K562 (cell line): Measurements from ENCODE around the gene CYFIP2. TPM values are rescaled to one million over a fixed set of nuclear protein-coding genes. Genes with fewer than 3 reads are reported as not detected.

Source experiments
- ATAC-seq: fragments of 200-7000 bp; cut with Tn5 transposase; 3 replicates; pipeline ENCODE4 v1.9.1; 2020; ENCODE audit warnings: moderate library complexity
- BruUV-seq: library from RNA; stranded (reverse); fragments of 400-500 nt; replicated peaks from 2 replicates; lab custom pipeline; 2021; lab: Mats Ljungman, UMichigan
- CTCF ChIA-PET: fragments of 300-600 bp; formaldehyde crosslinking; extraction: SDS; loops from one replicate; lab custom pipeline; 2021; ENCODE audit warnings: low intra/inter-chr PET ratio; lab: Yijun Ruan, JAX
- POLR2A ChIA-PET: fragments of 300-600, 350-650 bp; sonication (Branson Sonifier 250); formaldehyde crosslinking; extraction: SDS; loops from one replicate; lab custom pipeline; 2021; ENCODE audit warnings: antibody characterized with exemption, inconsistent platforms; lab: Yijun Ruan, JAX
- DNase-seq, 4 experiments: peaks; one replicate each; pipeline versions ENCODE4 v3.0.0 to v3.0.0-alpha.2; 2011 to 2018; ENCODE audit warnings: low spot score in 3 of 4, mixed read lengths in 3 of 4; ENCODE audit errors: extremely low read depth in 1 of 4
- FAIRE-seq: peaks from 2 replicates; lab custom pipeline; 2011; peaks lifted over from hg19 to GRCh38; lab: Jason Lieb, UNC
- H2AFZ ChIP-seq: 2 replicates; pipeline ENCODE4 v1.6.0; 2011; ENCODE audit warnings: low read depth, low read length, control low read depth, inconsistent platforms
- H3K27ac ChIP-seq: fragments of 200-600 bp; 3 replicates; pipeline ENCODE4 v1.8.0; 2011; ENCODE audit warnings: low read depth, mild to moderate bottlenecking, control low read depth, inconsistent platforms, low read length, moderate library complexity, mixed read lengths; ENCODE audit errors: extremely low read depth
- H3K27me3 ChIP-seq, 2 experiments: fragments of 300-600 bp in 1 of 2; 2 replicates in 1 of 2; 3 replicates in 1 of 2; pipeline versions ENCODE4 v1.6.0 to v1.8.0; 2011; ENCODE audit warnings: inconsistent platforms in 2 of 2, low read length in 2 of 2, mild to moderate bottlenecking in 1 of 2, mixed read lengths in 1 of 2, moderate library complexity in 1 of 2; ENCODE audit not compliant: control insufficient read depth in 2 of 2, insufficient read depth in 2 of 2
- H3K36me3 ChIP-seq: fragments of 300-600 bp; 3 replicates; pipeline ENCODE4 v1.8.0; 2011; ENCODE audit warnings: mild to moderate bottlenecking, low read length, inconsistent platforms; ENCODE audit not compliant: control insufficient read depth, insufficient read depth
- H3K4me1 ChIP-seq, 2 experiments: fragments of 200-600 bp in 1 of 2; replicated peaks in 1 of 2; 2 replicates in 1 of 2; 3 replicates in 1 of 2; pipeline versions ENCODE4 v1.5.1 to v1.8.0; 2011; ENCODE audit warnings: inconsistent platforms in 2 of 2, low read length in 2 of 2, mild to moderate bottlenecking in 1 of 2, mixed read lengths in 1 of 2, moderate library complexity in 1 of 2; ENCODE audit not compliant: control insufficient read depth in 2 of 2, insufficient read depth in 2 of 2
- H3K4me2 ChIP-seq: 2 replicates; pipeline ENCODE4 v1.6.1; 2011; ENCODE audit warnings: low read length, control low read depth, inconsistent platforms, mixed read lengths; ENCODE audit not compliant: insufficient read depth
- H3K4me3 ChIP-seq: fragments of 200-600 bp; sonication (generic), shearing (Covaris generic); 2 replicates; pipeline ENCODE4 v1.5.1; 2016; ENCODE audit warnings: control low read depth, inconsistent platforms
- H3K79me2 ChIP-seq: fragments of 200-600 bp; 3 replicates; pipeline ENCODE4 v1.8.0; 2011; ENCODE audit warnings: low read length, inconsistent platforms; ENCODE audit not compliant: control insufficient read depth, insufficient read depth
- H3K9ac ChIP-seq, 2 experiments: 2 replicates each; pipeline versions ENCODE4 v1.6.0 to v1.6.1; 2011; ENCODE audit warnings: low read depth in 2 of 2, low read length in 2 of 2, control low read depth in 1 of 2, inconsistent platforms in 1 of 2, mild to moderate bottlenecking in 1 of 2, mixed read lengths in 1 of 2; ENCODE audit not compliant: insufficient read depth in 1 of 2
- H3K9me1 ChIP-seq: one replicate; pipeline ENCODE4 v1.6.0; 2011; ENCODE audit warnings: inconsistent platforms, mild to moderate bottlenecking, low read length, moderate library complexity; ENCODE audit not compliant: control insufficient read depth, insufficient read depth
- H3K9me3 ChIP-seq: replicated peaks from 2 replicates; pipeline ENCODE4 v1.5.1; 2011; ENCODE audit warnings: low read depth, low read length, inconsistent platforms; ENCODE audit not compliant: control insufficient read depth, insufficient read depth
- H4K20me1 ChIP-seq: replicated peaks from 2 replicates; pipeline ENCODE4 v1.6.1; 2011; ENCODE audit warnings: low read length, inconsistent platforms, mixed read lengths; ENCODE audit not compliant: control insufficient read depth, insufficient read depth
- CBFA2T3 ChIP-seq: fragments of 450-650 bp; IDR thresholded peaks from 2 replicates; pipeline ENCODE4 v1.6.1; 2017
- E2F3 ChIP-seq: fragments of 250-450 bp; sonication (Bioruptor Pico); IDR thresholded peaks from 2 replicates; pipeline ENCODE4 v1.4.0; 2020; ENCODE audit warnings: mild to moderate bottlenecking
- FOXK1 ChIP-seq: sonication (generic); formaldehyde crosslinking; IDR thresholded peaks from 2 replicates; pipeline ENCODE4 v1.8.0; 2022; ENCODE audit warnings: missing genetic modification reagents, mild to moderate bottlenecking, borderline replicate concordance
- FUS ChIP-seq: fragments of 200-400 bp; formaldehyde crosslinking; optimal IDR thresholded peaks from 2 replicates; pipeline ENCODE3; 2017; ENCODE audit warnings: low read depth, low read length
- MLX ChIP-seq, 2 experiments: fragments of 450-650 bp in 1 of 2; sonication (generic) in 1 of 2; formaldehyde crosslinking; conservative IDR thresholded peaks; 2 replicates each; pipeline versions ENCODE4 v1.4.0 to v1.8.1; 2020 to 2022; ENCODE audit warnings: mild to moderate bottlenecking in 1 of 2, missing genetic modification reagents in 1 of 2
- PPARD ChIP-seq: fragments of 250-450 bp; sonication (Bioruptor Pico); IDR thresholded peaks from 2 replicates; pipeline ENCODE4 v1.8.0; 2022; ENCODE audit warnings: inconsistent platforms, mild to moderate bottlenecking, moderate library complexity
- PURB ChIP-seq: sonication (generic); formaldehyde crosslinking; IDR thresholded peaks from 2 replicates; pipeline ENCODE4 v1.9.0; 2021; ENCODE audit warnings: low read depth, mild to moderate bottlenecking, missing genetic modification reagents
- PYGO2 ChIP-seq: fragments of 450-650 bp; IDR thresholded peaks from 2 replicates; pipeline ENCODE4 v1.6.1; 2016; ENCODE audit warnings: mild to moderate bottlenecking, missing genetic modification characterization, moderate library complexity, missing compliant biosample characterization
- SAP30 ChIP-seq: fragments of 200-600 bp; sonication (generic); IDR thresholded peaks from 2 replicates; pipeline ENCODE4 v1.6.1; 2012; ENCODE audit warnings: borderline replicate concordance, low read depth, mild to moderate bottlenecking, moderate library complexity, low read length, control low read depth, inconsistent platforms; ENCODE audit not compliant: insufficient read depth, poor library complexity, severe bottlenecking
- U2AF2 ChIP-seq: fragments of 200-400 bp; formaldehyde crosslinking; optimal IDR thresholded peaks from 2 replicates; pipeline ENCODE3; 2017; ENCODE audit warnings: low read depth, mild to moderate bottlenecking, low read length
- WGBS: fragments of 100-300 bp; shearing (Covaris generic); methylation state at CpG from one replicate; pipeline ENCODE4 v1.1.6; 2016; ENCODE audit warnings: low coverage, mixed read lengths; ENCODE audit not compliant: insufficient coverage; ENCODE audit errors: missing lambda C conversion rate; 5-methylcytosine and 5-hydroxymethylcytosine counted together
- in situ Hi-C: fragments of 300-500 bp; cut with MboI; formaldehyde crosslinking; loops from 4 replicates; pipeline ENCODE4 v1.15.0; 2018; ENCODE audit warnings: inconsistent platforms, mixed read lengths
- intact Hi-C: fragments of 100-400 bp; cut with micrococcal nuclease; formaldehyde crosslinking; loops from 2 replicates; pipeline ENCODE4 v1.14.2; 2022
- polyA plus RNA-seq, 8 experiments: library from polyadenylated mRNA; depleted of rRNA in 4 of 8; stranded (reverse) in 5 of 8; unstranded in 3 of 8; fragments of >200 nt; fragmentation: Nextera tagmentation in 2 of 8; fragmentation: Illumina TruSeq in 1 of 8; extraction: Ambion mirVana in 2 of 8; extraction: Trizol in 1 of 8; gene quantifications; 2 replicates each; pipeline versions ENCODE4 v1.2.1 to v1.2.3, GENCODE V29; 2011 to 2014; ENCODE audit warnings: inconsistent platforms in 1 of 8, missing spikeins in 1 of 8
- total RNA-seq, 7 experiments: library from RNA; depleted of rRNA in 6 of 7; stranded (reverse); fragments of >200 nt in 6 of 7; fragmentation: Illumina TruSeq in 2 of 7; extraction: Trizol in 2 of 7; gene quantifications; 2 replicates each; pipeline versions ENCODE4 v1.2.1 to v1.2.3, GENCODE V29; 2011 to 2021; ENCODE audit warnings: low replicate concordance in 1 of 7

CYFIP2 gene
- total and polyA plus RNA-seq, 9 of the 15 experiments (the other 6 are each of a cell fraction or from before 2014, with no cell fraction given) = 0.76 to 2.9 (median 1.4) TPM; not detected in 1

GRCh38 chr5:157232706-157233105 is 33.2 kb upstream of the CYFIP2 start (continued):
- TF ChIP-seq MLX (CRISPR knock-in tag; conservative IDR thresholded peaks at IDR 0.05) (no peak), PYGO2 (tag) (no peak), SAP30 (no peak), FOXK1 (CRISPR knock-in tag) (no peak), FUS (no peak), PPARD (CRISPR knock-in tag) (no peak)

- Histone ChIP-seq H3K9ac (no peak overlapping the region), H3K27ac (no peak overlapping the region), H4K20me1 (no peaks in the 10 kb centered on the region), H3K9me3 (no peaks in the 10 kb centered on the region), H3K4me1 (no peaks in the 10 kb centered on the region), H3K79me2 (no peaks in the 10 kb centered on the region), H3K4me2 (no peak overlapping the region), H2AFZ (no peak overlapping the region), H3K9me1 (no peaks in the 10 kb centered on the region), H3K4me3 (no peak overlapping the region), H3K36me3 (no peaks in the 10 kb centered on the region), H3K27me3 (no peaks in the 10 kb centered on the region; a peak in 1 of 5 replicates)
- intact Hi-C loops = no loop called here
- 0% methylated on average over 3 of the region's 3 CpGs for WGBS
- TF ChIP-seq E2F3 (no peak), CBFA2T3 (peak; percentile 65), PURB (CRISPR knock-in tag) (no peak), U2AF2 (no peak)
- DNase-seq (no peak), ATAC-seq (no peak), FAIRE-seq (no peak)
- in situ Hi-C loops = no loop called here
- ChIA-PET POLR2A (no interaction called here), CTCF (no interaction called here)
- BruUV-seq = no TSS peak
Observed at GRCh38 chr5:157233515-157233914, 32.4 kb upstream of the CYFIP2 start.
